Suppressor macrophage treated with lipopolysaccharide for 1 hour (primary cell): ENCODE results near the gene PAM.
"Not testable (repeated sequence)": the region's sequence is repeated elsewhere in the genome, so short reads cannot be mapped to it uniquely, and the experiment has no call there.

Experiments
- DNase-seq, 3 donors: peaks; one replicate each; pipeline ENCODE4 v3.0.0-alpha.2; 2020 to 2022

PAM gene

GRCh38 chr5:102946414-102946813, 191.3 kb downstream of the PAM start:
- DNase-seq, result no peak

- DNase-seq, result no peak
These were observed 191.9 kb downstream of the PAM start for GRCh38 chr5:102946971-102947370.

GRCh38 chr5:102955488-102955887, 200.4 kb downstream of the PAM start:
- DNase-seq, result no peak

- DNase-seq, result no peak
These were observed 201.5 kb downstream of the PAM start for GRCh38 chr5:102956599-102956998.

GRCh38 chr5:102957141-102957540, 202.0 kb downstream of the PAM start:
- no peak for DNase-seq

- no peak for DNase-seq
These were observed 203.4 kb downstream of the PAM start for GRCh38 chr5:102958481-102959011.

- peak; percentile 17 to 41 (median 21) for DNase-seq
These were observed 203.9 kb downstream of the PAM start for GRCh38 chr5:102959055-102959454.

- no peak for DNase-seq
These were observed 206.6 kb downstream of the PAM start for GRCh38 chr5:102961671-102962070.

- no peak for DNase-seq
These were observed 210.5 kb downstream of the PAM start for GRCh38 chr5:102965653-102966052.

- peak; percentile 47 to 58 (median 47) for DNase-seq
These were observed 214.5 kb downstream of the PAM start for GRCh38 chr5:102969641-102970040.

- DNase-seq, result peak in 1 of 3 donors; percentile 16
These were observed 216.7 kb downstream of the PAM start for GRCh38 chr5:102971676-102972293.

- no peak for DNase-seq
These were observed 219.1 kb downstream of the PAM start for GRCh38 chr5:102974177-102974576.

- DNase-seq, result no peak
These were observed 219.9 kb downstream of the PAM start for GRCh38 chr5:102975045-102975444.

GRCh38 chr5:102975457-102976182, 220.5 kb downstream of the PAM start:
- peak; percentile 5 to 36 (median 23) for DNase-seq

GRCh38 chr5:102981957-102982635, 227.0 kb downstream of the PAM start:
- no peak for DNase-seq

- no peak for DNase-seq
These were observed 231.0 kb downstream of the PAM start for GRCh38 chr5:102986074-102986473.

GRCh38 chr5:102988459-102988858, 233.4 kb downstream of the PAM start:
- DNase-seq, result no peak

GRCh38 chr5:102991802-102992201, 236.7 kb downstream of the PAM start:
- DNase-seq, result no peak

- no peak for DNase-seq
These were observed 241.0 kb downstream of the PAM start for GRCh38 chr5:102996011-102996575.

GRCh38 chr5:102998224-102998623, 243.1 kb downstream of the PAM start:
- no peak for DNase-seq

GRCh38 chr5:102999191-102999590, 244.1 kb downstream of the PAM start:
- DNase-seq, result no peak

- not testable (repeated sequence) for DNase-seq
These were observed 244.5 kb downstream of the PAM start for GRCh38 chr5:102999621-103000020.

GRCh38 chr5:103000089-103000488, 245.0 kb downstream of the PAM start:
- no peak for DNase-seq
